ENCODE data around the gene NDP. TPM values are rescaled to one million over a fixed set of nuclear protein-coding genes. Genes with fewer than 3 reads are reported as not detected.

The NDP gene
- total RNA-seq, 1 donor from 2014 or later = 3.7 TPM

GRCh38 chrX:44003975-44004374 is 30.8 kb upstream of the NDP start:
- H3K4me3 ChIP-seq = no peak overlapping the region
- no peak for TF ChIP-seq CTCF (IDR thresholded peaks at IDR 0.05)
- no peak for TF ChIP-seq POLR2AphosphoS5 (IDR thresholded peaks at IDR 0.05; ENCODE audit: insufficient read depth in 1 of 2, low read depth in 1 of 2)
- TF ChIP-seq POLR2A (IDR thresholded peaks at IDR 0.05) = no peak
- intact Hi-C loops (cut with DNase I) = no loop called here
- H3K36me3 ChIP-seq = no peaks in the 10 kb centered on the region
- no peaks in the 10 kb centered on the region for H3K9me3 ChIP-seq
- H3K27me3 ChIP-seq = no peaks in the 10 kb centered on the region
- no peaks in the 10 kb centered on the region for H3K4me1 ChIP-seq
- DNase-seq (ENCODE audit: extremely low spot score in 2 of 2) = no peak
- H3K27ac ChIP-seq = no peak overlapping the region

- no peak for DNase-seq (ENCODE audit: extremely low spot score in 2 of 2)
- Histone ChIP-seq H3K27me3 (no peaks in the 10 kb centered on the region), H3K4me1 (no peaks in the 10 kb centered on the region), H3K4me3 (no peak overlapping the region), H3K36me3 (no peaks in the 10 kb centered on the region), H3K27ac (no peak overlapping the region), H3K9me3 (no peaks in the 10 kb centered on the region)
- intact Hi-C loops (cut with DNase I) = no loop called here
- no peak for TF ChIP-seq POLR2AphosphoS5 (IDR thresholded peaks at IDR 0.05; ENCODE audit: insufficient read depth in 1 of 2, low read depth in 1 of 2)
- no peak for TF ChIP-seq POLR2A (IDR thresholded peaks at IDR 0.05)
These were observed 29.4 kb upstream of the NDP start for GRCh38 chrX:44002567-44002966.

- no peak overlapping the region for H3K4me3 ChIP-seq
- no peak overlapping the region for H3K27ac ChIP-seq
- no peaks in the 10 kb centered on the region for H3K36me3 ChIP-seq
- no peak for DNase-seq (ENCODE audit: extremely low spot score in 2 of 2)
- TF ChIP-seq POLR2A (IDR thresholded peaks at IDR 0.05) = no peak
- TF ChIP-seq CTCF (IDR thresholded peaks at IDR 0.05) = no peak
- no peak for TF ChIP-seq POLR2AphosphoS5 (IDR thresholded peaks at IDR 0.05; ENCODE audit: insufficient read depth in 1 of 2, low read depth in 1 of 2)
- H3K9me3 ChIP-seq = no peaks in the 10 kb centered on the region
- no peaks in the 10 kb centered on the region for H3K27me3 ChIP-seq
- H3K4me1 ChIP-seq = no peaks in the 10 kb centered on the region
- intact Hi-C loops (cut with DNase I) = no loop called here
These were observed 25.2 kb upstream of the NDP start for GRCh38 chrX:43998374-43998773.

- intact Hi-C loops (cut with DNase I) = no loop called here
- Histone ChIP-seq H3K4me1 (no peaks in the 10 kb centered on the region), H3K9me3 (no peaks in the 10 kb centered on the region), H3K4me3 (no peak overlapping the region), H3K27me3 (no peaks in the 10 kb centered on the region), H3K36me3 (no peaks in the 10 kb centered on the region), H3K27ac (no peak overlapping the region)
- TF ChIP-seq POLR2A (IDR thresholded peaks at IDR 0.05) (no peak), POLR2AphosphoS5 (IDR thresholded peaks at IDR 0.05; ENCODE audit: insufficient read depth in 1 of 2, low read depth in 1 of 2) (no peak), CTCF (IDR thresholded peaks at IDR 0.05) (no peak)
- no peak for DNase-seq (ENCODE audit: extremely low spot score in 2 of 2)
These were observed 23.3 kb upstream of the NDP start for GRCh38 chrX:43996491-43996890.

GRCh38 chrX:43986083-43986482 is 12.9 kb upstream of the NDP start:
- DNase-seq (ENCODE audit: extremely low spot score in 2 of 2) = no peak
- H3K9me3 ChIP-seq = no peaks in the 10 kb centered on the region
- intact Hi-C loops (cut with DNase I) = no loop called here
- H3K27me3 ChIP-seq = no peaks in the 10 kb centered on the region
- H3K27ac ChIP-seq = no peak overlapping the region
- H3K4me3 ChIP-seq = no peak overlapping the region
- H3K36me3 ChIP-seq = no peaks in the 10 kb centered on the region
- no peaks in the 10 kb centered on the region for H3K4me1 ChIP-seq
- no peak for TF ChIP-seq POLR2AphosphoS5 (IDR thresholded peaks at IDR 0.05; ENCODE audit: insufficient read depth in 1 of 2, low read depth in 1 of 2)
- no peak for TF ChIP-seq POLR2A (IDR thresholded peaks at IDR 0.05)
- no peak for TF ChIP-seq CTCF (IDR thresholded peaks at IDR 0.05)

- TF ChIP-seq CTCF (IDR thresholded peaks at IDR 0.05) (no peak), POLR2AphosphoS5 (IDR thresholded peaks at IDR 0.05; ENCODE audit: insufficient read depth in 1 of 2, low read depth in 1 of 2) (no peak), POLR2A (IDR thresholded peaks at IDR 0.05) (no peak)
These were observed 12.3 kb upstream of the NDP start for GRCh38 chrX:43985511-43985910.

More at GRCh38 chrX:43985511-43985910, 12.3 kb upstream of the NDP start:
- Histone ChIP-seq H3K27me3 (no peaks in the 10 kb centered on the region), H3K36me3 (no peaks in the 10 kb centered on the region), H3K9me3 (no peaks in the 10 kb centered on the region), H3K4me1 (no peaks in the 10 kb centered on the region), H3K27ac (no peak overlapping the region), H3K4me3 (no peak overlapping the region)
- intact Hi-C loops (cut with DNase I) = no loop called here
- DNase-seq (ENCODE audit: extremely low spot score in 2 of 2) = no peak
